Lung (tissue), 12 donors: ENCODE measurements around the gene SNRNP70. TPM values are rescaled to one million over a fixed set of nuclear protein-coding genes. Genes with fewer than 3 reads are reported as not detected.

Experiments used
- ATAC-seq: fragments of 200-7000 bp; cut with Tn5 transposase; one replicate; pipeline ENCODE4 v1.9.1; 2020; ENCODE audit warnings: moderate number of reproducible peaks; ENCODE audit not compliant: insufficient read depth, low FRiP score
- DNase-seq, 3 donors: peaks; one replicate each; pipeline ENCODE4 v3.0.0-alpha.2; 2013 to 2017
- H3K27ac ChIP-seq, 2 donors: one replicate each; pipeline ENCODE4 v1.5.1; 2013; ENCODE audit warnings: mild to moderate bottlenecking in 2 of 2, moderate library complexity in 2 of 2, control low read depth in 1 of 2, inconsistent platforms in 1 of 2, low read depth in 1 of 2, low read length in 1 of 2
- H3K27me3 ChIP-seq, 3 donors: one replicate each; pipeline ENCODE4 v1.5.1; 2013; ENCODE audit warnings: low read length in 2 of 3; ENCODE audit not compliant: control insufficient read depth in 3 of 3, insufficient read depth in 3 of 3
- H3K36me3 ChIP-seq, 4 donors: one replicate each; pipeline ENCODE4 v1.5.1; 2013; ENCODE audit warnings: low read length in 4 of 4, mild to moderate bottlenecking in 1 of 4, moderate library complexity in 1 of 4; ENCODE audit not compliant: control insufficient read depth in 4 of 4, insufficient read depth in 4 of 4
- H3K4me1 ChIP-seq, 5 donors: one replicate each; pipeline ENCODE4 v1.5.1; 2013; ENCODE audit warnings: low read length in 5 of 5, mild to moderate bottlenecking in 2 of 5, moderate library complexity in 1 of 5; ENCODE audit not compliant: control insufficient read depth in 5 of 5, insufficient read depth in 5 of 5
- H3K4me3 ChIP-seq: one replicate; pipeline ENCODE4 v1.5.1; 2013; ENCODE audit warnings: mild to moderate bottlenecking, control low read depth, moderate library complexity
- H3K9ac ChIP-seq, 2 donors: one replicate each; pipeline ENCODE4 v1.5.1; 2013; ENCODE audit warnings: low read length in 2 of 2, control low read depth in 1 of 2; ENCODE audit not compliant: insufficient read depth in 1 of 2
- H3K9me3 ChIP-seq, 4 donors: one replicate each; pipeline ENCODE4 v1.5.1; 2013; ENCODE audit warnings: low read length in 3 of 4, mild to moderate bottlenecking in 1 of 4, moderate library complexity in 1 of 4; ENCODE audit not compliant: control insufficient read depth in 4 of 4, insufficient read depth in 3 of 4
- WGBS, 2 donors: extraction: QIAGEN DNeasy Blood & Tissue Kit; methylation state at CpG; one replicate each; pipeline ENCODE4 v1.1.7; 2013; 5-methylcytosine and 5-hydroxymethylcytosine counted together
- polyA plus RNA-seq, 2 donors: library from polyadenylated mRNA; stranded (reverse); fragments of 200-250 nt; gene quantifications; one replicate each; pipeline ENCODE4 v1.2.1, GENCODE V29; 2013
- total RNA-seq, 2 donors: library from RNA; depleted of rRNA in 1 of 2; stranded (reverse); fragments of >200 nt in 1 of 2; gene quantifications; one replicate each; pipeline ENCODE4 v1.2.1, GENCODE V29; 2014 to 2021
- TF ChIP-seq, protein P1 (sequence below): IDR thresholded peaks from 2 replicates; pipeline ENCODE4 v1.5.1; 2012; ENCODE audit warnings: mild to moderate bottlenecking; ENCODE audit errors: control extremely low read depth, extremely low read depth
- donor health status: control.
- donor health status: control.
- donor health status: Bipolar disorder and iron deficiency.
- donor health status: healthy.
- donor health status: DM: yes; HTN: yes; CAD: no.

Gene SNRNP70
- total and polyA plus RNA-seq, 4 donors: 143 to 251 (median 180) TPM

DNA sequence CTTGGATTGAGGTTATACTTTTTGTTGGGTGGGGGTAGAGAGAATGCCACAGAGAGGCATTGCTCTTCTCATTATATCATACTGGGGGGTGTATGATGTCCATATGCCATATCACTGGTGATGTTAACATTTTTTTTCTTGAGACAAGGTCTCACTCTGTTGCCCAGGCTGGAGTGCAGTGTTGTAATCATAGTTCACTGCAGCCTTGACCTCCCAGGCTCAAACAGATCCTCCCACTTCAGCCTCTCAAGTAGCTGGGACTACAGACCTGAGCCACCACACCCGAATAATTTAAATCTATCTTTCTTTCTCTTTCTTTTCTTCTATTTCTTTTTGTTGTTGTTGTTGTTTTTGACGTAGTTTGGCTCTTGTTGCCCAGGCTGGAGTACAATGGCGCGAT, 4.9 kb upstream of the SNRNP70 start:
- no peak for DNase-seq
- Histone ChIP-seq H3K9ac (no peak overlapping the region), H3K4me3 (no peak overlapping the region), H3K27ac (no peak overlapping the region), H3K27me3 (no peaks in the 10 kb centered on the region), H3K9me3 (no peaks in the 10 kb centered on the region), H3K4me1 (peaks cover 0 to 4% (median 0%) of the 10 kb centered on the region in 5 donors), H3K36me3 (peaks cover 0 to 1% (median 0%) of the 10 kb centered on the region in 4 donors)
- 88 to 93% methylated on average over 4 of the region's 4 CpGs for WGBS, 2 donors
- TF ChIP-seq, protein P1, sequence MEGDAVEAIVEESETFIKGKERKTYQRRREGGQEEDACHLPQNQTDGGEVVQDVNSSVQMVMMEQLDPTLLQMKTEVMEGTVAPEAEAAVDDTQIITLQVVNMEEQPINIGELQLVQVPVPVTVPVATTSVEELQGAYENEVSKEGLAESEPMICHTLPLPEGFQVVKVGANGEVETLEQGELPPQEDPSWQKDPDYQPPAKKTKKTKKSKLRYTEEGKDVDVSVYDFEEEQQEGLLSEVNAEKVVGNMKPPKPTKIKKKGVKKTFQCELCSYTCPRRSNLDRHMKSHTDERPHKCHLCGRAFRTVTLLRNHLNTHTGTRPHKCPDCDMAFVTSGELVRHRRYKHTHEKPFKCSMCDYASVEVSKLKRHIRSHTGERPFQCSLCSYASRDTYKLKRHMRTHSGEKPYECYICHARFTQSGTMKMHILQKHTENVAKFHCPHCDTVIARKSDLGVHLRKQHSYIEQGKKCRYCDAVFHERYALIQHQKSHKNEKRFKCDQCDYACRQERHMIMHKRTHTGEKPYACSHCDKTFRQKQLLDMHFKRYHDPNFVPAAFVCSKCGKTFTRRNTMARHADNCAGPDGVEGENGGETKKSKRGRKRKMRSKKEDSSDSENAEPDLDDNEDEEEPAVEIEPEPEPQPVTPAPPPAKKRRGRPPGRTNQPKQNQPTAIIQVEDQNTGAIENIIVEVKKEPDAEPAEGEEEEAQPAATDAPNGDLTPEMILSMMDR: no peak
- no peak for ATAC-seq

DNA sequence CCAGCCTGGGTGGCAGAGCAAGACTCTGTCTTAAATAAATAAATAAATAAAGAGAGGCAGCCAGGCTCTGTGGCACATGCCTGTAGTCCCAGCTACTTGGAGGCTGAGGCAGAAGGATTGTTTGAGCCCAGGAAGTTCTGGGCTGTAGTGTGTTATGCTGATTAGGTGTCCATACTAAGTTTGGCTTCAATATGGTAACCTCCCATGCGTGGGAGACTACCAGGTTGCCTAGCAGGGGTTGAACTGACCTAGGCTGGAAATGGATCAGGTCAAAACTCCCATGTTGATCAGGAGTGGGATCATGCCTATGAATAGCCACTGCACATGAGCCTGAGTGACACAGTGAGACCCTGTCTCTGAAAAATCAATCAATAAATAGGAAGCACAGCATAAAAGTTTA, 4.0 kb upstream of the SNRNP70 start:
- ATAC-seq (no peak), DNase-seq (no peak)
- 81 to 82% methylated on average over 1 of the region's 1 CpG for WGBS, 2 donors
- H3K4me3 ChIP-seq: no peak overlapping the region
- no peaks in the 10 kb centered on the region for H3K9me3 ChIP-seq
- TF ChIP-seq, protein P1: no peak
- H3K27ac ChIP-seq: no peak overlapping the region
- peaks cover 2 to 5% (median 3%) of the 10 kb centered on the region in 5 donors for H3K4me1 ChIP-seq
- no peaks in the 10 kb centered on the region for H3K27me3 ChIP-seq
- peaks cover 0 to 9% (median 0%) of the 10 kb centered on the region in 4 donors for H3K36me3 ChIP-seq
- no peak overlapping the region for H3K9ac ChIP-seq

DNA sequence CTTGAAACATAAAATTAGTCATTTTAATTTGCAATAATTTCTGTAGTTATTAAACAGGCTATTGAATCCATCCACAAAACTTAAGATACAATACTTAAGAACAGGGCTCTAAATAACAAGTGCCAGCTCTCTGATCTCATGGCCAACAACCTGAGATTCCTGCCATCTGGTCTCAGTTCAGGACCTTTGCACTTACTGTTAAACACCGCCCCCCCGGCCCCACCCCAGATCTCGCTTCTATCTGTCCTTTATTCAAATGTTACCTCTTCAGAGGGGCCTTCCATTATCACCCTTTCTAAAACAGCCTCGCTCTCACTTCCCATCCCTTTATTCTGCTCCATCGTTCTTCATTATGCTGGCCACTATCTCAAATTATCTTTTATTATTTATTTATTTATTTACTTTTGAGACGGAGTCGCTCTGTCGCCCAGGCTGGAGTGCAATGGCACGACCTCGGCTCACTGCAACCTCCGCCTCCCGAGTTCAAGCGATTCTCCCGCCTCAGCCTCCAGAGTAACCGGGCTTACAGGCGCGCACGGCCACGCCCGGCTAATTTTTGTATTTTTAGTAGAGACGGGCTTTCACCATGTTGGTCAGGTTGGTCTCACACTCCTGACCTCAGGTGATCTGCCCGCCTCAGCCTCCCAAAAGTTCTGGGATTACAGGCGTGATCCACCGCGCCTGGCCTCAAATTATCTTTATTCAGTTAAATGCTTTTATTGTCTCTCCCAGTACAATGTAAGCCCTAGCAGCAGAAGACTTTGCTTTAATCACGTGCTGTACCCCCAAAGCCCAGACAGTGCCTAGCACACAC, 838 bp upstream of the SNRNP70 start:
- 69 to 70% methylated on average over 26 of the region's 26 CpGs for WGBS, 2 donors
- Histone ChIP-seq H3K9ac (peak overlapping the region in 1 of 2 donors; percentile 98), H3K27ac (peak overlapping the region; percentile 90 to 93), H3K4me1 (peaks cover 4 to 14% (median 9%) of the 10 kb centered on the region in 5 donors), H3K27me3 (no peaks in the 10 kb centered on the region), H3K4me3 (no peak overlapping the region), H3K36me3 (peaks cover 0 to 17% (median 12%) of the 10 kb centered on the region in 4 donors), H3K9me3 (no peaks in the 10 kb centered on the region)
- TF ChIP-seq, protein P1: no peak
- ATAC-seq (no peak), DNase-seq (no peak)
